Measurements from ENCODE around the gene PTX4. TPM values are rescaled to one million over a fixed set of nuclear protein-coding genes. Genes with fewer than 3 reads are reported as not detected.

The PTX4 gene
- total RNA-seq, 6 experiments from 2014 or later: 0.14 to 0.24 (median 0.18) TPM; not detected in 2

- Mint-ChIP-seq H3K4me1 (ENCODE audit: low read depth) (no peaks in the 10 kb centered on the region), H3K4me3 (no peak overlapping the region), H3K9me3 (no peaks in the 10 kb centered on the region), H3K36me3 (ENCODE audit: low read depth) (no peaks in the 10 kb centered on the region), H3K27me3 (ENCODE audit: insufficient read depth) (no peaks in the 10 kb centered on the region; the same call in 1 of the 2 replicates), H3K27ac (no peak overlapping the region)
- no peak for TF ChIP-seq CTCF (IDR thresholded peaks at IDR 0.05)
- no peak for DNase-seq
Observed at GRCh38 chr16:1456951-1457350, 31.8 kb downstream of the PTX4 start.

- no peak for TF ChIP-seq CTCF (IDR thresholded peaks at IDR 0.05)
- H3K4me3 Mint-ChIP-seq: no peak overlapping the region
- no peaks in the 10 kb centered on the region; the same call in none of the 2 replicates for H3K27me3 Mint-ChIP-seq (ENCODE audit: insufficient read depth)
- H3K9me3 Mint-ChIP-seq: no peaks in the 10 kb centered on the region
- no peak overlapping the region for H3K27ac Mint-ChIP-seq
- no peak for DNase-seq
- no peaks in the 10 kb centered on the region for H3K4me1 Mint-ChIP-seq (ENCODE audit: low read depth)
- H3K36me3 Mint-ChIP-seq (ENCODE audit: low read depth): peaks cover 5% of the 10 kb centered on the region; the same call in 1 of the 2 replicates
Observed at GRCh38 chr16:1455190-1456171, 33.3 kb downstream of the PTX4 start.

- no peak for TF ChIP-seq CTCF (IDR thresholded peaks at IDR 0.05)
- H3K9me3 Mint-ChIP-seq: no peaks in the 10 kb centered on the region
- peaks cover 1% of the 10 kb centered on the region for H3K27me3 Mint-ChIP-seq (ENCODE audit: insufficient read depth)
Observed at GRCh38 chr16:1454561-1454960, 34.2 kb downstream of the PTX4 start.

GRCh38 chr16:1453316-1453715 is 35.4 kb downstream of the PTX4 start:
- Mint-ChIP-seq H3K36me3 (ENCODE audit: low read depth) (peaks cover 5% of the 10 kb centered on the region; the same call in 1 of the 2 replicates), H3K27ac (no peak overlapping the region), H3K4me1 (ENCODE audit: low read depth) (no peaks in the 10 kb centered on the region), H3K27me3 (ENCODE audit: insufficient read depth) (peaks cover 1% of the 10 kb centered on the region), H3K9me3 (no peaks in the 10 kb centered on the region), H3K4me3 (no peak overlapping the region)
- DNase-seq: no peak
- no peak for TF ChIP-seq CTCF (IDR thresholded peaks at IDR 0.05)

More at GRCh38 chr16:1454561-1454960, 34.2 kb downstream of the PTX4 start:
- peaks cover 5% of the 10 kb centered on the region; the same call in 1 of the 2 replicates for H3K36me3 Mint-ChIP-seq (ENCODE audit: low read depth)
- DNase-seq: no peak
- no peaks in the 10 kb centered on the region for H3K4me1 Mint-ChIP-seq (ENCODE audit: low read depth)
- H3K4me3 Mint-ChIP-seq: no peak overlapping the region
- no peak overlapping the region for H3K27ac Mint-ChIP-seq

- Mint-ChIP-seq H3K4me1 (ENCODE audit: low read depth) (no peaks in the 10 kb centered on the region), H3K27ac (no peak overlapping the region), H3K36me3 (ENCODE audit: low read depth) (peaks cover 5% of the 10 kb centered on the region; the same call in 1 of the 2 replicates), H3K27me3 (ENCODE audit: insufficient read depth) (peaks cover 1% of the 10 kb centered on the region), H3K4me3 (no peak overlapping the region), H3K9me3 (no peaks in the 10 kb centered on the region)
- no peak for DNase-seq
- TF ChIP-seq CTCF (IDR thresholded peaks at IDR 0.05): no peak
Observed at GRCh38 chr16:1452530-1452929, 36.2 kb downstream of the PTX4 start.

Data from HFFc6 (cell line).